ENCODE data around the gene CLEC16A.

DNA sequence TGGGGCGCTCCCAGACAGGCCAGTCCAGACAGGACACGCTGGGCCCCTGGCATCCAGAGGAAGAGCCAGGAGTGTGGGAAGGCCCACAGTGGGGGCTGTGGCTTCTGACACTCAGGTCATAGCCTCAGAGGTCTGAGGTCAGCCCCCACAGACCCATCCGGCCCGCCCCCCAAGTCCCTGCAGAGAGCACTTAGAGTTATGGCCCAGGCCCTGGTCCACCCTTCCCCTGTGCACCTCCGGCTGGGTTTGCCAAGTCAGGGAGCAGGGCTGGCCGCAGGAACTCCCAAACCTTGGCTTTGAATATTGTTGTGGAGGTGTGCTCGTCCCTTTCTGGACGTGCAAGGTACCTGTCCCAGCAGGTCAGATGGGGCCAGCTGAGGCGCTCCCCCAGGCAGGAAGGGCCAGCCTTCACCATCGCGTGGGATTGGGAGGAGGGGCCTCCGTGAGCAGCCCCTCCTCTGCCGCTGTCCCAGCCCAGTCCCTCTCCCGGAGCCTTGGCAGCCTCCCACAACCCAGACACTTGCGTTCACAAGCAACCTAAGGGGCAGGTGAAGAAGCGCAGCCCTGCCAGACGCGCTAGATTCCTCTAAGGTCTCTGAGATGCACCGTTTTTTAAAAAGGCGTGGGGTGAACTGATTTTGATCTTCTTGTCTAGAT is 237.0 kb downstream of the CLEC16A start:
- TF ChIP-seq, protein P1, sequence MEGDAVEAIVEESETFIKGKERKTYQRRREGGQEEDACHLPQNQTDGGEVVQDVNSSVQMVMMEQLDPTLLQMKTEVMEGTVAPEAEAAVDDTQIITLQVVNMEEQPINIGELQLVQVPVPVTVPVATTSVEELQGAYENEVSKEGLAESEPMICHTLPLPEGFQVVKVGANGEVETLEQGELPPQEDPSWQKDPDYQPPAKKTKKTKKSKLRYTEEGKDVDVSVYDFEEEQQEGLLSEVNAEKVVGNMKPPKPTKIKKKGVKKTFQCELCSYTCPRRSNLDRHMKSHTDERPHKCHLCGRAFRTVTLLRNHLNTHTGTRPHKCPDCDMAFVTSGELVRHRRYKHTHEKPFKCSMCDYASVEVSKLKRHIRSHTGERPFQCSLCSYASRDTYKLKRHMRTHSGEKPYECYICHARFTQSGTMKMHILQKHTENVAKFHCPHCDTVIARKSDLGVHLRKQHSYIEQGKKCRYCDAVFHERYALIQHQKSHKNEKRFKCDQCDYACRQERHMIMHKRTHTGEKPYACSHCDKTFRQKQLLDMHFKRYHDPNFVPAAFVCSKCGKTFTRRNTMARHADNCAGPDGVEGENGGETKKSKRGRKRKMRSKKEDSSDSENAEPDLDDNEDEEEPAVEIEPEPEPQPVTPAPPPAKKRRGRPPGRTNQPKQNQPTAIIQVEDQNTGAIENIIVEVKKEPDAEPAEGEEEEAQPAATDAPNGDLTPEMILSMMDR (IDR thresholded peaks at IDR 0.05; ENCODE audit: low read depth, low read length, poor library complexity, severe bottlenecking), result no peak
- TF ChIP-seq EZH2phosphoT487 (IDR thresholded peaks at IDR 0.05; ENCODE audit: borderline replicate concordance, low read length), result no peak
